Loucy (cell line): ENCODE data around the gene PCED1B.
"Not testable (repeated sequence)": the region's sequence is repeated elsewhere in the genome, so short reads cannot be mapped to it uniquely, and the experiment has no call there.

ENCODE experiments used
- H2AFZ ChIP-seq: fragments of 200-600 bp; sonication (generic); 2 replicates; pipeline ENCODE4 v1.6.0; 2016; ENCODE audit warnings: antibody characterized with exemption, mild to moderate bottlenecking, low read length, moderate library complexity
- H3F3A ChIP-seq: fragments of 200-600 bp; 2 replicates; pipeline ENCODE4 v1.6.0; 2016; ENCODE audit warnings: antibody characterized with exemption, low read depth, mild to moderate bottlenecking
- H3K27me3 ChIP-seq: fragments of 200-600 bp; sonication (generic); 2 replicates; pipeline ENCODE4 v1.6.1; 2014; ENCODE audit warnings: low read length, mild to moderate bottlenecking; ENCODE audit not compliant: insufficient read depth, poor library complexity, severe bottlenecking
- H3K36me3 ChIP-seq: fragments of 200-600 bp; sonication (generic); 2 replicates; pipeline ENCODE4 v1.6.1; 2016; ENCODE audit warnings: low read length; ENCODE audit not compliant: insufficient read depth
- H3K4me1 ChIP-seq: fragments of 200-600 bp; sonication (generic); 2 replicates; pipeline ENCODE4 v1.5.1; 2014; ENCODE audit warnings: low read length, mild to moderate bottlenecking; ENCODE audit not compliant: insufficient read depth, poor library complexity, severe bottlenecking
- H3K4me2 ChIP-seq: fragments of 200-600 bp; sonication (generic); 2 replicates; pipeline ENCODE4 v1.6.0; 2014; ENCODE audit warnings: antibody characterized with exemption, low read length, low read depth, mild to moderate bottlenecking; ENCODE audit not compliant: poor library complexity, severe bottlenecking
- H3K4me3 ChIP-seq: fragments of 200-600 bp; sonication (generic); 2 replicates; pipeline ENCODE4 v1.5.1; 2014; ENCODE audit warnings: low read length, mild to moderate bottlenecking, mixed read lengths; ENCODE audit not compliant: poor library complexity, severe bottlenecking
- H3K79me2 ChIP-seq: fragments of 200-600 bp; sonication (generic); 2 replicates; pipeline ENCODE4 v1.6.1; 2014; ENCODE audit warnings: low read length; ENCODE audit not compliant: insufficient read depth
- H3K9ac ChIP-seq: fragments of 200-600 bp; sonication (generic); 2 replicates; pipeline ENCODE4 v1.6.0; 2014; ENCODE audit warnings: mild to moderate bottlenecking, low read depth, low read length, moderate library complexity; ENCODE audit not compliant: poor library complexity, severe bottlenecking
- H3K9me2 ChIP-seq: fragments of 200-600 bp; sonication (generic); replicated peaks from 2 replicates; pipeline ENCODE4 v1.6.1; 2016; ENCODE audit warnings: low read depth, low read length, mixed read lengths
- H3K9me3 ChIP-seq: fragments of 200-600 bp; sonication (generic); 2 replicates; pipeline ENCODE4 v1.6.1; 2014; ENCODE audit warnings: mild to moderate bottlenecking, antibody characterized with exemption, low read length, low read depth; ENCODE audit not compliant: insufficient read depth
- H4K20me1 ChIP-seq: fragments of 200-600 bp; sonication (generic); 2 replicates; pipeline ENCODE4 v1.6.0; 2014; ENCODE audit warnings: antibody characterized with exemption, low read length, mild to moderate bottlenecking; ENCODE audit not compliant: insufficient read depth, poor library complexity, severe bottlenecking
- CTCF ChIP-seq: fragments of 200-600 bp; sonication (generic); conservative IDR thresholded peaks from 2 replicates; pipeline ENCODE4 v1.5.1; 2014; ENCODE audit warnings: mild to moderate bottlenecking, antibody characterized with exemption, low read length
- EZH2phosphoT487 ChIP-seq: fragments of 200-600 bp; IDR thresholded peaks from 2 replicates; pipeline ENCODE4 v1.6.1; 2018; ENCODE audit warnings: antibody characterized with exemption, mild to moderate bottlenecking, moderate library complexity, borderline replicate concordance

The PCED1B gene

GRCh38 chr12:47193066-47193465 lies 113.6 kb downstream of the PCED1B start:
- Histone ChIP-seq H3F3A (no peaks in the 10 kb centered on the region), H4K20me1 (no peaks in the 10 kb centered on the region), H3K4me3 (no peak overlapping the region), H3K9me2 (no peaks in the 10 kb centered on the region), H3K4me2 (peak overlapping the region; percentile 31), H3K9me3 (no peaks in the 10 kb centered on the region), H3K4me1 (peaks cover 62% of the 10 kb centered on the region), H3K79me2 (no peaks in the 10 kb centered on the region), H2AFZ (peak overlapping the region; percentile 59; the same call in 1 of the 2 replicates), H3K9ac (peak overlapping the region; percentile 44), H3K27me3 (no peaks in the 10 kb centered on the region), H3K36me3 (no peaks in the 10 kb centered on the region)
- TF ChIP-seq EZH2phosphoT487 (no peak), CTCF (no peak)

- H3K9me3 ChIP-seq, result no peaks in the 10 kb centered on the region
- H3K9ac ChIP-seq, result peak overlapping the region; percentile 45
- no peaks in the 10 kb centered on the region for H3F3A ChIP-seq
- H3K36me3 ChIP-seq, result no peaks in the 10 kb centered on the region
- H3K4me2 ChIP-seq, result no peak overlapping the region
- H3K79me2 ChIP-seq, result no peaks in the 10 kb centered on the region
- H4K20me1 ChIP-seq, result no peaks in the 10 kb centered on the region
- no peaks in the 10 kb centered on the region for H3K9me2 ChIP-seq
- no peak overlapping the region for H2AFZ ChIP-seq
- H3K27me3 ChIP-seq, result no peaks in the 10 kb centered on the region
- peaks cover 52% of the 10 kb centered on the region for H3K4me1 ChIP-seq
- no peak overlapping the region for H3K4me3 ChIP-seq
- TF ChIP-seq EZH2phosphoT487 (no peak), CTCF (no peak)
Measured at GRCh38 chr12:47194501-47194900, 115.1 kb downstream of the PCED1B start.

- Histone ChIP-seq H3K27me3 (no peaks in the 10 kb centered on the region), H4K20me1 (no peaks in the 10 kb centered on the region), H3K4me3 (no peak overlapping the region), H3K9ac (no peak overlapping the region), H3K9me3 (no peaks in the 10 kb centered on the region; the same call in 1 of the 2 replicates), H3K9me2 (no peaks in the 10 kb centered on the region), H3K4me2 (no peak overlapping the region), H3K36me3 (0 out of 2 replicates have a peak, but pooled peaks cover 3% of the 10 kb centered on the region), H3F3A (no peaks in the 10 kb centered on the region), H2AFZ (no peak overlapping the region), H3K79me2 (no peaks in the 10 kb centered on the region), H3K4me1 (peaks cover 6% of the 10 kb centered on the region)
- TF ChIP-seq EZH2phosphoT487 (no peak), CTCF (no peak)
Measured at GRCh38 chr12:47200446-47200845, 121.0 kb downstream of the PCED1B start.

- not testable (repeated sequence) for H3K9me2 ChIP-seq, H3K36me3 ChIP-seq, H3F3A ChIP-seq, H3K27me3 ChIP-seq, H2AFZ ChIP-seq, H3K9me3 ChIP-seq, H3K4me2 ChIP-seq, H3K79me2 ChIP-seq, H4K20me1 ChIP-seq, H3K4me3 ChIP-seq, H3K9ac ChIP-seq
- H3K4me1 ChIP-seq, result peaks cover 14% of the 10 kb centered on the region
Measured at GRCh38 chr12:47201190-47201589, 121.8 kb downstream of the PCED1B start.
